WTC11 (cell line): ENCODE measurements around the gene DDX25.

Experiments used
- ATF6 ChIP-seq: sonication (generic); formaldehyde crosslinking; IDR thresholded peaks from 2 replicates; pipeline ENCODE4 v1.8.1; 2023; ENCODE audit warnings: mild to moderate bottlenecking, missing genetic modification reagents
- CREB1 ChIP-seq: sonication (generic); formaldehyde crosslinking; IDR thresholded peaks from 2 replicates; pipeline ENCODE4 v1.8.0; 2023; ENCODE audit warnings: mild to moderate bottlenecking, missing genetic modification reagents
- JUN ChIP-seq: sonication (generic); formaldehyde crosslinking; IDR thresholded peaks from 2 replicates; pipeline ENCODE4 v1.8.0; 2023; ENCODE audit warnings: mild to moderate bottlenecking, missing genetic modification reagents
- MAX ChIP-seq: sonication (generic); formaldehyde crosslinking; IDR thresholded peaks from 2 replicates; pipeline ENCODE4 v1.8.0; 2022; ENCODE audit warnings: mild to moderate bottlenecking, missing genetic modification reagents
- RELA ChIP-seq: sonication (generic); formaldehyde crosslinking; IDR thresholded peaks from 2 replicates; pipeline ENCODE4 v1.8.1; 2022; ENCODE audit warnings: missing genetic modification reagents, mild to moderate bottlenecking, borderline replicate concordance
- TEAD4 ChIP-seq: sonication (generic); formaldehyde crosslinking; IDR thresholded peaks from 2 replicates; pipeline ENCODE4 v1.8.0; 2022; ENCODE audit warnings: mild to moderate bottlenecking, missing genetic modification reagents
- ZNF416 ChIP-seq: fragments of 250-450 bp; sonication (Bioruptor Pico); IDR thresholded peaks from 2 replicates; pipeline ENCODE4 v1.9.0; 2021; ENCODE audit warnings: mild to moderate bottlenecking, inconsistent platforms
- TF ChIP-seq, protein P1 (sequence below): fragments of 200-600 bp; IDR thresholded peaks from 2 replicates; pipeline ENCODE4 v1.8.0; 2022; ENCODE audit warnings: antibody characterized with exemption

DNA sequence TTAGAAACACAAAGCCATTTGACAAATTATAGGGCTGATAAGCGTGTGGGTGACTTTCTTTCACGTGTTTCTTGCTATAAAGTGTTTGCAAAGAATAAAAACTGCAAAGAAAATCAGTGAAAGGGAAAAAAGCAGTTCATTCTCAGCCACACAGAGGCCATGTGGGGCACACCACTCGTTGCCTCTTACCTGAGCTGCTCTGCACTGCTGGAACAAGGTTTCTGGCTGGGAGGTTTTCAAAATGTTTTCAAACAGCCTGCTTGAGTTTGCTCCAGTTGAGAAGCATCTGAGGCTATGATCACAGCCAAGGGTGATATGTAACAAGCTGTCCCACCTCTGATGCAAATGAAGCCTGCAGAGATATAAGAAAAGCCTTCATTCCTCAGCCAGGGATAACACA, 26.8 kb downstream of the DDX25 start:
- no peak for TF ChIP-seq JUN (CRISPR knock-in tag)
- TF ChIP-seq, protein P1, sequence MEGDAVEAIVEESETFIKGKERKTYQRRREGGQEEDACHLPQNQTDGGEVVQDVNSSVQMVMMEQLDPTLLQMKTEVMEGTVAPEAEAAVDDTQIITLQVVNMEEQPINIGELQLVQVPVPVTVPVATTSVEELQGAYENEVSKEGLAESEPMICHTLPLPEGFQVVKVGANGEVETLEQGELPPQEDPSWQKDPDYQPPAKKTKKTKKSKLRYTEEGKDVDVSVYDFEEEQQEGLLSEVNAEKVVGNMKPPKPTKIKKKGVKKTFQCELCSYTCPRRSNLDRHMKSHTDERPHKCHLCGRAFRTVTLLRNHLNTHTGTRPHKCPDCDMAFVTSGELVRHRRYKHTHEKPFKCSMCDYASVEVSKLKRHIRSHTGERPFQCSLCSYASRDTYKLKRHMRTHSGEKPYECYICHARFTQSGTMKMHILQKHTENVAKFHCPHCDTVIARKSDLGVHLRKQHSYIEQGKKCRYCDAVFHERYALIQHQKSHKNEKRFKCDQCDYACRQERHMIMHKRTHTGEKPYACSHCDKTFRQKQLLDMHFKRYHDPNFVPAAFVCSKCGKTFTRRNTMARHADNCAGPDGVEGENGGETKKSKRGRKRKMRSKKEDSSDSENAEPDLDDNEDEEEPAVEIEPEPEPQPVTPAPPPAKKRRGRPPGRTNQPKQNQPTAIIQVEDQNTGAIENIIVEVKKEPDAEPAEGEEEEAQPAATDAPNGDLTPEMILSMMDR, result no peak
- no peak for TF ChIP-seq ATF6
- no peak for TF ChIP-seq CREB1 (CRISPR knock-in tag)
- TF ChIP-seq TEAD4 (CRISPR knock-in tag), result no peak
- no peak for TF ChIP-seq MAX (CRISPR knock-in tag)
- no peak for TF ChIP-seq ZNF416 (CRISPR knock-in tag)
- TF ChIP-seq RELA (CRISPR knock-in tag), result no peak
